ENCODE data around the gene P3H2. TPM values are rescaled to one million over a fixed set of nuclear protein-coding genes. Genes with fewer than 3 reads are reported as not detected.

The P3H2 gene
- total RNA-seq, 1 experiment from 2014 or later = 19.6 TPM

DNA sequence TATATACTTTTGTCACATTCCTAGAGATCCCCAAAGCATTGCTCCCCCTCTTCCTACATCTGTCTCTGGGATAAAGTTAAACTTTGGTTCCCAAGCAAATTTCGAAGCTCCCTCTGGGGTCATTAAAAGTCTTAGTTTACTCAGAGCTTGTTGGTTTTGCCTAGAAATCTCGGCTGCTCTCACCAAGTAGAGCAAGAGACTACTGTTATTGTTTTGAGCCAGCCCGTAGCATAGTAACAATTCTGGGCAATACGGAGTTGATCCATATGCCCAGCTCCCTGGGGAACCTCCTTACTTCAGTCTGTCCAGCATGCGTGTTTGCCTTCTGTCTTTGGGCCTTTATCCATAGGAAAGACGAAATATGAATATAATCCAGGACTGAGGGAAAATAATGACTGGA lies 10.0 kb upstream of the P3H2 start:
- TF ChIP-seq CTCF (conservative IDR thresholded peaks at IDR 0.05; ENCODE audit: low read depth, low read length) (no peak), EZH2 (IDR thresholded peaks at IDR 0.05; ENCODE audit: borderline replicate concordance, low read depth, low read length, poor library complexity, severe bottlenecking) (no peak)
- ChIA-PET POLR2A (ENCODE audit: low non-redundant PET) (no interaction called here), CTCF (no interaction called here)

GRCh38 chr3:190130037-190130436 lies 9.3 kb upstream of the P3H2 start:
- DNase-seq (ENCODE audit: low spot score) = no peak
- POLR2A ChIA-PET (ENCODE audit: low non-redundant PET) = no interaction called here
- Histone ChIP-seq H3K27me3 (replicated peaks; ENCODE audit: insufficient read depth, low read depth, low read length, poor library complexity) (no peaks in the 10 kb centered on the region), H3K27ac (ENCODE audit: low read depth, low read length, poor library complexity, severe bottlenecking) (no peak overlapping the region), H3K4me1 (ENCODE audit: insufficient read depth, low read length, poor library complexity, severe bottlenecking) (no peaks in the 10 kb centered on the region), H3K9me3 (ENCODE audit: low read depth, low read length, poor library complexity, severe bottlenecking) (no peaks in the 10 kb centered on the region), H3K4me3 (ENCODE audit: low read depth, low read length, poor library complexity, severe bottlenecking) (no peak overlapping the region), H3K36me3 (ENCODE audit: insufficient read depth, low read length, poor library complexity, severe bottlenecking) (no peaks in the 10 kb centered on the region)
- no TSS peak for BruUV-seq (replicated peaks)
- CTCF ChIA-PET = no interaction called here
- intact Hi-C loops (cut with micrococcal nuclease; ENCODE audit: unreplicated experiment) = no loop called here
- TF ChIP-seq EZH2 (IDR thresholded peaks at IDR 0.05; ENCODE audit: borderline replicate concordance, low read depth, low read length, poor library complexity, severe bottlenecking) = no peak
- no peak for TF ChIP-seq CTCF (conservative IDR thresholded peaks at IDR 0.05; ENCODE audit: low read depth, low read length)

More for the DNA sequence above, 10.0 kb upstream of the P3H2 start:
- DNase-seq (ENCODE audit: low spot score) = no peak
- Histone ChIP-seq H3K27me3 (replicated peaks; ENCODE audit: insufficient read depth, low read depth, low read length, poor library complexity) (no peaks in the 10 kb centered on the region), H3K4me1 (ENCODE audit: insufficient read depth, low read length, poor library complexity, severe bottlenecking) (no peaks in the 10 kb centered on the region), H3K4me3 (ENCODE audit: low read depth, low read length, poor library complexity, severe bottlenecking) (no peak overlapping the region), H3K9me3 (ENCODE audit: low read depth, low read length, poor library complexity, severe bottlenecking) (no peaks in the 10 kb centered on the region), H3K36me3 (ENCODE audit: insufficient read depth, low read length, poor library complexity, severe bottlenecking) (no peaks in the 10 kb centered on the region), H3K27ac (ENCODE audit: low read depth, low read length, poor library complexity, severe bottlenecking) (no peak overlapping the region)
- no TSS peak for BruUV-seq (replicated peaks)
- intact Hi-C loops (cut with micrococcal nuclease; ENCODE audit: unreplicated experiment) = no loop called here

DNA sequence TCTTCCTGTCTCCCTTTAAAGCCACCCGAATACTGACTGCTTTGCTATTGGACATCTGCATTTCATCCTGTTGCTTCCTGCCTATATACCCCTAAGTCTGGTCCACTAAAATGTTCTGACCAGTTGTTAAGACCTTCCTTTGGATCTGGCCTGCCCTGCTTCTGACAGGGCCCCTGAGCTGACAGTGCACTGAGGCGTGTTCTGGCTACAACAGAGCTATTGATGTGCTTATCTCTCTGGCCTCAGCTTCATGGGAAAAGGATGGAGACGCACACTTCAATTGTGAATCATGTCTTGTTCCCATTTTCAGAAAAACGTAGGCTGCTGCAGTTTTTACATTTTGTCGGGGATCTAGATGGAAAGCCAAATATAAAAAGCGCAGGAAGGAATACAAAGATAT lies 7.1 kb upstream of the P3H2 start:
- no peak for TF ChIP-seq EZH2 (IDR thresholded peaks at IDR 0.05; ENCODE audit: borderline replicate concordance, low read depth, low read length, poor library complexity, severe bottlenecking)
- no peak for TF ChIP-seq CTCF (conservative IDR thresholded peaks at IDR 0.05; ENCODE audit: low read depth, low read length)
- no TSS peak for BruUV-seq (replicated peaks)
- no peak overlapping the region for H3K27ac ChIP-seq (ENCODE audit: low read depth, low read length, poor library complexity, severe bottlenecking)
- DNase-seq (ENCODE audit: low spot score) = no peak
- ChIA-PET CTCF (no interaction called here), POLR2A (ENCODE audit: low non-redundant PET) (no interaction called here)
- no peaks in the 10 kb centered on the region for H3K4me1 ChIP-seq (ENCODE audit: insufficient read depth, low read length, poor library complexity, severe bottlenecking)
- H3K9me3 ChIP-seq (ENCODE audit: low read depth, low read length, poor library complexity, severe bottlenecking) = no peaks in the 10 kb centered on the region
- intact Hi-C loops (cut with micrococcal nuclease; ENCODE audit: unreplicated experiment) = no loop called here
- H3K4me3 ChIP-seq (ENCODE audit: low read depth, low read length, poor library complexity, severe bottlenecking) = no peak overlapping the region
- no peaks in the 10 kb centered on the region for H3K27me3 ChIP-seq (replicated peaks; ENCODE audit: insufficient read depth, low read depth, low read length, poor library complexity)
- no peaks in the 10 kb centered on the region for H3K36me3 ChIP-seq (ENCODE audit: insufficient read depth, low read length, poor library complexity, severe bottlenecking)

Measured in A673 (cell line).